ENCODE data around the gene ALPL.
"Not testable (repeated sequence)": the region's sequence is repeated elsewhere in the genome, so short reads cannot be mapped to it uniquely, and the experiment has no call there.

ALPL gene

DNA sequence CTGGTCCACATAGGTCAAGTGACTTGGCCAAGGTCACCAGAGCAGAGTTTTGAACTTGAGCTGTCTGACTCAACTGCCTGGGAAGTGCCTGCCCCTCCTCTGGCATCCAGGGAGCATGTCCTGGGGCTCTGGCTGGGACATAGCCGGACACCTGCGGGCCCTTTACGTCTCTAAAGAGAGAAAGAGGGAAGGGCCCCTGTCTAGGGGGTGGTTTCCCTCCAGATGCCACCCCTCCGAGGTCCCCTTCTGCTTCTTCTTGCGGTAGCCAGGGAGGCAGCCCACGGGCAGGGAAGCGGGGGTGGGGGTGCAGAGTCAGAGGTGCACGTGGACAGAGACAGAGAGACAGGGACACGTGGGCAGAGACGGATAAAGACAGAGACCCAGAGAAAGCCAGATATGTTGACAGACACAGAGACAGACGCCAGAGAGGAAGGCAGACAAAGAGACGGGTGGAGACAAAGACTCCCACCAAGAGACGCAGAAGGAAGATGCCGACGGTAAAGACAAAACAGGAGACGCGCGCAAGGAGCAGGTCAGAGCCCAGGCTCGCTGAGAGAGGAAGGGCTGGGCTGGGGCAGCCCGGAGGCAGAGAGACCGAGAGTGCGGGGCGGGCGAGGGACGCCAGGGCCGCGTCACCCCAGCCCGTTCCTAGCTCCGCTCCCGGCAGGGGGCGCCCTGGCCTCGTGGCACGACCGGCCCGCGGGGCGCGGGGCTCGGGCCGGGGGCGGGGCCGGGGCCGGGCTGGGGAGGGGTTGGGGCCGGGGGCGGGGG lies 458 bp upstream of the ALPL start:
- DNase-seq: peak; percentile 70

GRCh38 chr1:21510113-21510493 lies 880 bp downstream of the ALPL start:
- DNase-seq: no peak

- DNase-seq: peak; percentile 9
Observed at GRCh38 chr1:21510885-21511578, 1.8 kb downstream of the ALPL start.

DNA sequence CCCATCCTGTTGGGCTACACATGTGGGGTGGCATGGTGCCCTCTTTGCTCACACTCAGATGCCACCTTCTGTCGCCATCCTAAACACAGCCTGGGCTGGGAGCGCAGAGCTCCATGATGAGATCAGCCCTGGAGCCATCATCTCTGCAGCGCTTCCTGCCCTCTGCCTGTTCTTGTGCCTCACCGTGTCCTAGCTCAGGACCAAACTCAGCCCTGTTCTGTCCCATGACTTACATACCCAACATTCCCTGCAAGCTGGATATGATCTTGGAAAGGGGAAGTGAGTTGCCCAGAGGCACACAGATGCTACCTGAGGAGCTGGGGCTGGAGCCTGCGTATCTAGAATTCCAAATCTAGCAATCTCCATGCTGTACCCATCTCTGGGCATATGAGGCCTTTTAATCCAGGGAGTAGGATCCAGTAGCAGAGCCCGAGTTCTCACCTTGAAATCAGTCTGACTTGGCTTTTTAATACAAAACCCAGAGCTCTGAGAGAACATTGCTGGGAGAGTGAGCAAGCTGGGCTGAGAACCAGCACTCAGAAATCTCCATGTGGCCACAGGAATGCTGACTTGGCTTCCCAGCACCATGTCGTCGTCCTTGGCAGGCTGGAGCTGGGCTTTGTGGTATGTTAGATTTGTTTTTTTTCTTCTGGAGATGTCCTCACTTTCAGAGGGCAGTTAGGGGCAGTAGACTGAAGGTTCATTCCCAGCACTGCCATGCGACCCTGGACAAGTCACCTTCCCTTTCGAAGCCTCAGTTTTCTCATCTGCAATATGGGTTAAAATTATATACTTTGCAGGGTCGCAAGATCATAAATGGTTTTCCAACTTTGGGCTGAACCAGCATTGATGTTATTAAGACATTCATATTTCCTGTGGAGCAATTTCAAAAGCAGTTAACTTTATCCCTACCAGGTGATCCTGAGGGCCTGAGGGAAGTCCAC lies 2.6 kb downstream of the ALPL start:
- no peak for DNase-seq

DNA sequence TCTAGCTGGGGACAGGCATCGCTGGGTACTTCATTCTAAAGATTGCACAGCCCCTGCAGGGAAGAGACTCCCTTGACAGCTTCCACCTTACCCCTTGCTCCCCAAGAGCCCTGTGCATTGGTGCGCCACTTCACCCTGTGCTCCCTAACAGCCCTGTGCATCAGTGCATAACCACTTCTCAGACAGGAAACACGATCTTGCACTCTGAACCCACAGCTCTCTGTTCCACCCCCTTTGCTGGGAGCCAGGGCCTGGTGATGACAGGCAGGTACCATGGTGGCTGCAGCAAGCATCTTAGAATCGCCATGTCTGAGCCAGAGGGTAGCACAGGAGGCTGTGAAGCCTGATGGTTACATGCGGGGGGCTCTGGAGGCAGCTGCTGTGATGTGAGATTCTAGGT lies 5.0 kb downstream of the ALPL start:
- no peak for DNase-seq

DNA sequence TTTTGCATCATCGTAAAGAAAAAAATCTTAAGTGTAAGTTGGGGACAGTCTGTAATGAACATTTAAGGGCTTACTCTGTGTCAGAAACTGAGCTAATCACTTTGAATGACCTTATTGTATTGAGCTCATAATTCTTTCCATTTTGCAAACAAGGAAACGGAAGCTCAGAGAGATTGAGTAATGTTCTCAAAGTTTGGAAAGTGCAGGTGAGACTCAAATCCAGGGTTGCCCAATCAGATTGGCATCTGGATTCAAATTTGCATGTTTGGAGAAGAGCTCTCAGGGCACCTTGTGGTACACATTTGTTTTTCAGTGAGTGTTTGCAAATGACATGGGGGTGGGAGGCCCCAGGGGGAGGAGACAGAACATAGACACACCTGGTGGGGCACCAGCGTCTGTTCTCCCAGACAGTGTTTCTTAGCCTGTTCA lies 8.0 kb downstream of the ALPL start:
- DNase-seq: no peak

GRCh38 chr1:21517660-21518480 lies 8.6 kb downstream of the ALPL start:
- DNase-seq: no peak

GRCh38 chr1:21518774-21519455 lies 9.7 kb downstream of the ALPL start:
- no peak for DNase-seq

- not testable (repeated sequence) for DNase-seq
Observed at GRCh38 chr1:21519486-21520070, 10.4 kb downstream of the ALPL start.

- DNase-seq: no peak
Observed at GRCh38 chr1:21520899-21521716, 11.9 kb downstream of the ALPL start.

- DNase-seq: no peak
Observed at GRCh38 chr1:21521717-21522060, 12.5 kb downstream of the ALPL start.

DNA sequence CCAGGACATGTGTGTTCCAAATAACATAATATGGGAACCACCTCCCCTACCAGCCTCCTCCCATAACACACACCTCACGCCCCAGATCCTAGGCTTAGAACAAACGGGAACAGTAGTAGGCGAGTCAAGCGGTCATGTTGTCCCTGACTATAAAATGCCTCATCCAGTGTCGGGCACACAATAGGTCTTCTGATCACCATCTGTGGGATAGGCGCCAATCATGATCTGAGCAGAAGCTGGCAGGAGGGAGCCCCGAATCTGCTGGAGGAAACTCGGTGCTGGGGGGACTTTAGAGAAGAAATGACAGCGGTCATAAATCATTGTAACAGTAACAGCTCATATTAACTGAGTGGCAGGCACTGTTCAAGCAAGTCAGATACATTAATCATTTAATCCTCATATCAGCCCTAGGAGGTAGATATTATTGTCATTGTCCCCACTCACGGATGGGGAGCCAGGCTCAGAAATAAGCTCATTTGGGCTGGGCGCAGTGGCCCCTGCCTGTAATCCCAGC lies 13.4 kb downstream of the ALPL start:
- DNase-seq: no peak

DNA sequence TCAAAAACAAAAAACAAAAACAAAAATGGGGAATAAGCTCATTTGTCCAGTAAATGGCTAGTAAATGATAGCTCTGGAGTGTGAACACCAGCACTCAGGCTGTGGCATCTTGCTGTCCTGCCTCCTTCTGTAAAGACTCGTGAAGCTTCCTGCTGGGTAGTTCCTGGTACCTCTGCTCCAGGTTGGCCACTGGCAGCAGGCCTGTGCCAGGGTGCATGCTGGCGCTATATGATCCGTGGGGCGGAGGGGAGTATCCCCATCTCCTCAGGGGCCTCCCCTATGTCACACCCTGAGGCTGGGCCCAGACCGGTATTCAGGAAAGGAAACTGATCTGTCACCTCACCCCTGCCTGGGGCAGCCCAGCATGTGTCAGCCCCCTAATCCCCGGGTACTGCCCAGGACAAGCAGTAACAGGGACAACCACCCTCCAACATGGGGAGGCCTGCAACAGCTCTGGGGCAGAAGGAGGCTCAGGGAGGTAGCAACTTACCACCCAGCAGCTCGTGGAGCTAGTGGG lies 14.1 kb downstream of the ALPL start:
- no peak for DNase-seq

DNA sequence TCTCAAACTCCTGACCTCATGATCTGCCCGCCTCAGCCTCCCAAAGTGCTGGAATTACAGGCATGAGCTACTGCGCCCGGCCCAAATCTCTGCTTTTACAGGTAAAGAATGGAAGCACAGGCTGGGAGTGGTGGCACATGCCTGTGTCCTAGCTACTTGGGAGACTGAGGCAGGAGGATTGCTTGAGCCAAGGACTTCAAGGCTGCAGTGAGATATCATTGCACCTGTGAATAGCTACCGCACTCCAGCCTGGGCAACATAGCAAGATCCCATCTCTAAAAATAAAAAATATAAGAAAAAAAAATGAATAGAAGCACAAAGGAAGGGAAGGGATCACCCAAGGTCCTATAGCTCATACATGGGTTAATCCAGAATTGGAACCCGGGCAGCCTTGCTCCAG lies 15.0 kb downstream of the ALPL start:
- DNase-seq: no peak

- DNase-seq: no peak
Observed at GRCh38 chr1:21524686-21525339, 15.6 kb downstream of the ALPL start.

DNA sequence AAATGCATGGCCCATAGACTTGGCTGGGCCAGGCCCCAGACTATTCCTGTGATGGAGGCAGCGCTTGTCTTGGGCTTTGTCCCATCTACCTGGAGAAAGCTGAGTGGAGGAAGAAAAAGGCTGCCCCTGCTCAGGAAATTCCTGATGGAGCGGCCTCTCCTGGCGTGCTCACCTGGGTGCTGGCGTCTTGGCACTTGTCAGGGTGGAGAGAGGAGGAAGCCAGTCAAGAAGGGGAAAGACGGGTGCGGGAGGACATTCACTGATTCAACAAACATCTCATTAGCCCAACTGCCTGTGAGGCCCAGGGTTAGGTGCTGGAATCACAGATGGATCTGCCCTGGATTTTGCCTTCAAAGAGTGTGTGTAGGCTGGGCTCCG lies 16.1 kb downstream of the ALPL start:
- no peak for DNase-seq

GRCh38 chr1:21526441-21526840 lies 17.2 kb downstream of the ALPL start:
- no peak for DNase-seq

DNA sequence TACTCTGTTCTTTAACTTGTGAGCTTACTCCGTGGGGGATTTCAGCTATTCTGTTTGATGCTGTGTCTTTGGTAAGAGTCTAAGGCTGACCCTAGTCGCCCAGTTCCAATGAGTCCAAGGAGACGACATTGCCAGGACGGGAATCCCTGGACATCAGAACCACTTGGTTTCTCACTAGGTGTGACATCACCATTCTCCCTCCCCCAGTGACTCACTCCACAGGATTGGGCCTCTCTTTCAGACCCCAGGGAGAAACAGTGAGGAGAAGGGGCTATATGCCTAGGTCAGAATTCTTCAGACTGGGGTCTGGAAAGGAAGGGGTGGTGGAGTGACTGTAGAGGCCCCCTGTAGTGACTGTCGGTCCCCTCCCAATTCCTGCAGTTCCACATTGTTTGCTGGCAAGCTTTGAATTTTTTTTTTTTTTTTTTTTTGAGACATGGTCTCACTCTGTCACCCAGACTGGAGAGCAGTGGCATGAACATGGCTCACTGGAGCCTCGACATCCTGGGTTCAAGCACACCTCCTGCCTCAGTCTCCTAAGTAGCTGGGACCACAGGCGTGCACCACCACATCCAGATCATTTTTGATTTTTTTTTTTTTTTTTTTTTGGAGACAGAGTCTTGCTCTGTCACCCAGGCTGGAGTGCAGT lies 21.3 kb downstream of the ALPL start:
- DNase-seq: no peak

GRCh38 chr1:21531241-21531640 lies 22.0 kb downstream of the ALPL start:
- DNase-seq: peak; percentile 62

All from OCI-M1 (cell line).